Liver (tissue), 2 donors: ENCODE measurements around the gene NNT.

Source experiments
- HNF4G ChIP-seq: IDR thresholded peaks from 2 replicates; pipeline ENCODE4 v1.6.1; 2016; ENCODE audit warnings: antibody characterized with exemption
- JUND ChIP-seq, 2 donors: IDR thresholded peaks; 2 replicates each; pipeline ENCODE4 v1.6.1; 2016; ENCODE audit warnings: antibody characterized with exemption in 2 of 2
- TF ChIP-seq, protein P1 (sequence below): IDR thresholded peaks from 2 replicates; pipeline ENCODE4 v1.6.1; 2016; ENCODE audit warnings: antibody characterized with exemption
- donor health status: healthy.

DNA sequence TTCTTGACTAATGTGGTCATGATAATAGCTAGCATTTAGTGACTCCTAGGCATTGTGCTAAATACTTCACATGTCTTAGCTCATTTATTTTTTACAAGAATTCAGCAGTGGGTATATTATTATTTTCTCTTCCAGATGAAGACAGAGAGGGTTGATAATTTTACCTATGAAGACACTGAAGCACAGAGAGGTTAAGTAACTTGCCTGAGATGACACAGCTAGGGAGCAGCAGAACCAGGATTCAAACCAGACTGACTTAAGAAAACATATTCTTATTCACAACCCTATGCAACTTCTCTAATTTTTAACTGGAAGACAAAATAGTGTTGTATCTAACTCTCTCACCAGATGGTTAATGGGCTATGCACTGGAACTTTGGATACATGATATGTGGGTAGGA lies 44.8 kb downstream of the NNT start:
- TF ChIP-seq HNF4G (no peak), JUND (IDR thresholded peaks at IDR 0.05) (no peak)
- TF ChIP-seq, protein P1, sequence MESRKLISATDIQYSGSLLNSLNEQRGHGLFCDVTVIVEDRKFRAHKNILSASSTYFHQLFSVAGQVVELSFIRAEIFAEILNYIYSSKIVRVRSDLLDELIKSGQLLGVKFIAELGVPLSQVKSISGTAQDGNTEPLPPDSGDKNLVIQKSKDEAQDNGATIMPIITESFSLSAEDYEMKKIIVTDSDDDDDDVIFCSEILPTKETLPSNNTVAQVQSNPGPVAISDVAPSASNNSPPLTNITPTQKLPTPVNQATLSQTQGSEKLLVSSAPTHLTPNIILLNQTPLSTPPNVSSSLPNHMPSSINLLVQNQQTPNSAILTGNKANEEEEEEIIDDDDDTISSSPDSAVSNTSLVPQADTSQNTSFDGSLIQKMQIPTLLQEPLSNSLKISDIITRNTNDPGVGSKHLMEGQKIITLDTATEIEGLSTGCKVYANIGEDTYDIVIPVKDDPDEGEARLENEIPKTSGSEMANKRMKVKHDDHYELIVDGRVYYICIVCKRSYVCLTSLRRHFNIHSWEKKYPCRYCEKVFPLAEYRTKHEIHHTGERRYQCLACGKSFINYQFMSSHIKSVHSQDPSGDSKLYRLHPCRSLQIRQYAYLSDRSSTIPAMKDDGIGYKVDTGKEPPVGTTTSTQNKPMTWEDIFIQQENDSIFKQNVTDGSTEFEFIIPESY: no peak
